Stimulated activated CD4-positive, alpha-beta T cell treated with anti-CD3 and anti-CD28 coated beads, Interleukin-12 subunit alpha, Interleukin-12 subunit beta, amount 100 ng/mL, for 4 hours (primary cell): ENCODE results near the gene ASZ1.
"Not testable (repeated sequence)": the region's sequence is repeated elsewhere in the genome, so short reads cannot be mapped to it uniquely, and the experiment has no call there.

ENCODE experiments used
- DNase-seq: peaks from one replicate; pipeline ENCODE4 v3.0.0-alpha.2; 2020

The ASZ1 gene, protein sequence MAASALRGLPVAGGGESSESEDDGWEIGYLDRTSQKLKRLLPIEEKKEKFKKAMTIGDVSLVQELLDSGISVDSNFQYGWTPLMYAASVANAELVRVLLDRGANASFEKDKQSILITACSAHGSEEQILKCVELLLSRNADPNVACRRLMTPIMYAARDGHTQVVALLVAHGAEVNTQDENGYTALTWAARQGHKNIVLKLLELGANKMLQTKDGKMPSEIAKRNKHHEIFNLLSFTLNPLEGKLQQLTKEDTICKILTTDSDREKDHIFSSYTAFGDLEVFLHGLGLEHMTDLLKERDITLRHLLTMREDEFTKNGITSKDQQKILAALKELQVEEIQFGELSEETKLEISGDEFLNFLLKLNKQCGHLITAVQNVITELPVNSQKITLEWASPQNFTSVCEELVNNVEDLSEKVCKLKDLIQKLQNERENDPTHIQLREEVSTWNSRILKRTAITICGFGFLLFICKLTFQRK

DNA sequence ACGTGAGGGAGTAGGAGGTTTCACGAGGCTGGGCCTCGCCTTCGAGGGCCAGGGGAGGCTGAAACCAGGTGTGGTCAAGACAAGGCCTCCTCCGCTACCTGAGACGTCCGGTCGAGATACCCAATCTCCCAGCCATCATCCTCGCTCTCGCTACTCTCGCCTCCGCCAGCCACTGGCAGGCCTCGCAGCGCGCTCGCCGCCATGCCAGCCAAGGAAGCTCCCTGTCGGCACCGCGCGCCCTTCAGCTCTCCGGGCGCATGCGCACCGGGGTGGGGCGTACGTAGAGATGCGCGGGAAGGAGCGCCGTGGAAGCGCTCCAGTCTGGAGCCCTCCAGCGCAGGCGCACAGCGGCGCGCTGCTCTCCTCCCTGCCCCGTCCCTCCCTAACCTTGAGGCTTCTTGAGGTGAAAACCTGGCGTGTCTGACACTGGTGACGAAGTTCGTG, at the start of gene ASZ1:
Gene ASZ1, minus strand, starts transcription at position 236 of the 444 bp plus-strand sequence. Its CDS starts 33 bp downstream, at position 203.
- no peak for DNase-seq

DNA sequence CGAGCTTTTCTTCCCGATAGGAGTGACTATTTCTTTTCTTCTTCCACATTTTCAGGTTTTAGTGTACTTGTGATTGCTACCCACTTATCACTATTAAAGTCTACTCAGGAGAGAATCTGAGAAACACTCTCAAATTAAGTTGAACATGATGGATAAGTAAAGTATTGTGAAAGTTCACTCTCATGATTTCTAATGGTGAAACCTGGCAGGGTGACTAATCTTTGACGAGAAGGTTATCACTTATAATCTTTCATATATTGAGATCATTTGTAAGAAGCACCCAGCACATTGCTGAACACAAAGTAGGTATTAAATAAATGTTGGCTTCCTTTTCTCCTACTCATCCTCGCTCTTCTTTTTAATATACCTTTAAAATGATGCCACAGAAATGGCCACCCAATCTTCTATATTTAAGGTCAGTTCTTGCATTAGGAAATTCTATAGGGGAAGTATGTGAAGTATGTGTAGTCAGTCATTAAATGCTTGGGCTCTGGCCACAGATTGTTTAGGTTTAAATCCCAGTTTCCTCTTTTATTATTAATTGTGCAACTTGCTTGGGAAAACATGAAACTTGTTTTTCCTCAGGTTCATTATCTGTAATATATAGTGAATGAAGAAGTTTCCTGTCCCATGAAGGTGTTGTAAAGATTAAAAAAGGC, 49.4 kb upstream of the ASZ1 start:
- DNase-seq = no peak

DNA sequence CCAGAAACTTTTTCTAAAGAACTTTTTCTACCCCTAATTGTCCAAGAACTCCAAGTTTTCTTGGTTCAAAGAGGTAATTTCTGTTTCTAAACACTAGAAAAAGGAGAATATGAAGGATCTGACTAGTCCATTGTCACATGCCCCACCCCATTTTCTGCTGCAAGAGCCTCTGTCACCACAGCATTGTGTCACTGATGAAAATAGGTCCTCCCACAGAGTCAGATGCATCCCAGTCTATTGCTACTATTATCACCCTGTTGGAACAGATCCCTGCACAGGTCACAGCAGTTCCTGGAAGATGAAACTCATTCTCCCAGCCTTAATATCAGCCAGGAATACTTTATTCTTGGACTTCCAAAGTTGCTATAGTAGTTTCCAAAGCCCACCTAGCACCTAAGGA, 45.0 kb upstream of the ASZ1 start:
- no peak for DNase-seq

DNA sequence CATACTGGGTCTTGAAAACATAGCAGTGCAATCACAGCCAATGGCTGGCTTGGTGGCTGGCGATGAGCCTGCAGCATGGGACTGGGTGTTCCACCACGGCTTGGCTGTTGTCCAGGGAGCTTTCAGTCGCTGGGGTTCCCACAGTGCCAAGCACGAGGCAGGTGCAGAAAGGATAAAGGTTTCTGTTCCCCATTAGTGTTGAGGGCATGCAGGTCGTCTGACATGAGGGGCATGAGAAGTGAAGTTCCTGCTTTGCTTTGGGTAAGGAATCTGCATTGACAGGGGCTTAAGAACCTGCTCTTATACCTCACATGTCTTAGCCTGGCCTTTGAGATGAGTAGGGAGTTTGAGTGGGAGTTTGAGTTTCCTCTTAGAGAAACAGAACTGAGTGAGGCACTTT, 43.5 kb upstream of the ASZ1 start:
- no peak for DNase-seq

DNA sequence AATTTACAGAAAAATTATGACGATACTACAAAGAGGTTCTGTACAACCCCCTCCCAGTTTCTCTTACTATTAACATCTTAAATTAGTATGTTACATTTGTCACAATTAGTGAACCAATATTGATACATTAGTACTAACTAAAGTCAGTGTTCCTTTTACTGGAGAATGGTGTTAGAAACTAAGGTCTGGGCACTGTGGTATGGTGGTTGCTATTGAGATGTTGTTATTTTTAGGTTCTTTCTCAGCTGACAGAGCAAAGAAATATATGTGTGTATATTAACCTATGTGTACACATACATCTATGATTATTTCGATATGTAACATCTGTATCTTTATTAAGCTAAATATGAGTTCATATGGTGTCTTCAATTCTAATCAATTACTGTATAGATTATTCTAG, 40.9 kb upstream of the ASZ1 start:
- no peak for DNase-seq

DNA sequence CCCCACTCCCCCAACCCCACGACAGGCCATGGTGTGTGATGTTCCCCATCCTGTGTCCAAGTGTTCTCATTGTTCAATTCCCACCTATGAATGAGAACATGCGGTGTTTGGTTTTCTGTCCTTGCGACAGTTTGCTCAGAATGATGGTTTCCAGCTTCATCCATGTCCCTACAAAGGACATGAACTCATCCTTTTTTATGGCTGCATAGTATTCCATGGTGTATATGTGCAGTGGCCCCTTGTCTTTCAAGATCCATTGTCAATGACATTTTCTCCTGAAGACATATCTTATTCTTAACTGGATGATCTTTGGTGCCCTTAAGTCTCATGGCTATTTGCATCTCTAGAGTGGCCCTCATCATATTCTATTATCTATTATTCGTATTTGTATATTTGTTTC, 33.5 kb upstream of the ASZ1 start:
- not testable (repeated sequence) for DNase-seq

DNA sequence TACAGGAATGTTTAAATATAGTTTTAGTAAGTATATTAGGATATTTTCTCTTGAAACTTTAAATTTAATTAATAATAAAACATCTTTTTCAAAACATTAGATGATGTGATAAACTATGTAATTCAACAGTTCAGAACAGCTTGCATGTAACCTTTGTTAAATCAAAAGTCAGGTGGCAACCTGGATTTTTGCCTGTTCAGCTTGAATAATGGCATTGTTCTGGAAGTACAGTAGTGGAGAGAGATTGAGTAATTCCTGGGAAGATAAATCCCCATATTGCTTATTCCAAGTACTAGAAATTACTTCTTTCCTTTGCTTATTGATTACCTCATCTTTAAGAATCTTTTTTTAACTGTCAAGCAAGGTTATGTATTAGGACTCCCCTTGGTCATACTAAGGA, 32.4 kb upstream of the ASZ1 start:
- no peak for DNase-seq

DNA sequence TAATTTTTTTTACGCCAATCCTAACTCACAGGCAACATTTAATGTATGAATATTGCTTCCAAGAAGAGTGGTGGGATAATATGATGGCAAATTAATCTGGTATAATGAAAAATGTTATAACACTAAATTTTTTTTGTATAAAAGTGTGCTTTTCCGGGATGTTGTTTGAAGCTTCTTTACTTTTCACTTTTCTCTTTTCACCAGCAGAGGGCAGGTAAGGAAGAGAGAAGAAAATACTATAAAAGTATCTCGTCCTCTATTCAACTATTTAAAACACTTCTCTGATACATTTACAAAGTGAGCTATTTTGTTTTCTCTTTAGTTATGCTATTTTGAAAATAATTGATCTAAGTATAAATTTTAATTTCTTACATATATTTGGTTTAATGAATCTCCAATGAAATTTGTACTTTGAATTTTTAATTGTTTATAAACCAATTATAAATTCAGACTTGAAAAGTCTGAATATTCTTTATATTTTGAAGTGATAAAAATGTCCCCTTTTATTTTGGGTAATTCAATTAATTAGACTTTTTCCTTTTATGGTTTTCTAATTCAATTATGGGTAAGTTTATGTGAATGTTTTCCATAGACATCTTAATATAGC, 31.8 kb upstream of the ASZ1 start:
- no peak for DNase-seq

DNA sequence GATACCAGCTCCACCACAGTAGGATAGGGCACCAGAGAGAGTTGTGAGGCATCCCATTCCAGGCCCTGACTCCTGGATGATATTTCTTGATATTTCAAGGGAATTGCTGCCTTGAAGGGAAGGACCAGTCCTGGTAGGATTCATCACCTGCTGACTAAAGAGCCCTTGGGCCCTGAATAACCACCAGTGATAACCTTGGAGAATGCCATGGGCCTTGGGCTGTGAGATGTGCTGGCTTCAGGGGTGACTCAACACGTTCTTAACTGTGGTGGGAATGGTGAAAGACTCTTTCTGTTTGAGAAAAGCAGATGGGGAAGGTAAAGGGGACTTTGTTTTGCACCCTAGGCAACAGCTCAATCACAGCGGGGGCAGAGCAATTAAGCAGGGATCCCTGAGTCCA, 21.4 kb upstream of the ASZ1 start:
- no peak for DNase-seq

DNA sequence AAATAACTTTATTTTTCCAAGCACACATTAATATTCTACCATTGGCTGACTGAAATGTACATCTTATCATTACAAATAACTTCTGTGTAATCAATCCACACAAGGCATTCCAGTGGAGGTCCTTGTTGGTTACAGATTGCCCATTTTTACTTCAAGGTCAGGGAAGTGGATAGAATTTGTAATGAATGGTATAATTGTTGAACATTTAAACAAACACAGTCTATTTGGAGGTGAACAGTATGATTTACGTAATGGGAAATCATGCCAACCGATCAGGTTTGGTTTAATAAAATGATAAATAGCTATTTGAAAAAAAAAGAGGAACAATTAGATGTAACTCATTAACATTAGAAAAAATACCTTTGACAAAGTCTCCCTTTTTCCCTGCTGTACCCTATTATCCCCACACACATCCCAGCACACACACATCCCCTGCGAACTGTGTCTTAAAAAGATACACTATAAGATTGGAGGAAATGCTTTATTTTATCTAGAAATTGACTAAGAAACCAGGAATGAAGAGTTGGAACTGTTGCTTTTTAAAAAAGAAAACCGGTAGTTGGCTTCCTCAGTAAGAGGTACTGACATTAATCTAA, 19.0 kb upstream of the ASZ1 start:
- DNase-seq = no peak

DNA sequence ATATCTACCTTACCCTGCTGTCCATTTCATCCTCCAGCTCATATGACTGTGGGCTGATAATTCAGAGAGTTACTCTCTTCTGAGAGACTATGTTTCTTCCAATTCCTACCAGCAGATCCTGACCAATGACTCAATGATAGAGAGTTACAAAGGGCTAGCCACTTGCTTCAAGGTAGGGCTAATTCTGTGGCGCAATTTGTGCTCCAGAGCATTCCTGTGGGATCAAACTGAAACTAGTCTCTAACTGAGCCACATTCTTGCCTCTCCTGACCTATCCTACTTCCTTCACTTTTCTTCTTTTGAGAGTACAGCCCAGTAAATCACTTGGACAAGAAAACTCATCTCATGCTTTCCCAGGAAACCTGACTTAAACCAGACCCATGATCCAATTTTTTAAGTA, 17.9 kb upstream of the ASZ1 start:
- DNase-seq = no peak

DNA sequence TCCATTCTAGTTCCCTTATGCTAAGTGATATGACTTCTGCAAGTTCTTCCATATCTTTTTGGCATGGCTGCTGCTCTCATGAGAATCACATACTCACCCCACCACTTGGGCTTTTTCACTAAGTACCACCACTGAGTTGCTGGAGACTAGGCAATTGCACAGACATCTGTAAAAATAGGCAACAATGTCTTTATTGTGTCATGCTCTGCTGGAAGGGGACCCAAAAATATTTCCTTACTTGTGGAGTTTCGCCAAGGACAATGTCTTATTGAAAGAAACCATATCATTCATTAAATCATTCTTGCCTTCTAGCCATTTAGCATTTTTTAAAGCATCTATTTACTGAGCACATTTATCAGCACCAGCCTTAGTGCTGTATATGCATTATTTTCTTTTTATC, 17.4 kb upstream of the ASZ1 start:
- DNase-seq = no peak

DNA sequence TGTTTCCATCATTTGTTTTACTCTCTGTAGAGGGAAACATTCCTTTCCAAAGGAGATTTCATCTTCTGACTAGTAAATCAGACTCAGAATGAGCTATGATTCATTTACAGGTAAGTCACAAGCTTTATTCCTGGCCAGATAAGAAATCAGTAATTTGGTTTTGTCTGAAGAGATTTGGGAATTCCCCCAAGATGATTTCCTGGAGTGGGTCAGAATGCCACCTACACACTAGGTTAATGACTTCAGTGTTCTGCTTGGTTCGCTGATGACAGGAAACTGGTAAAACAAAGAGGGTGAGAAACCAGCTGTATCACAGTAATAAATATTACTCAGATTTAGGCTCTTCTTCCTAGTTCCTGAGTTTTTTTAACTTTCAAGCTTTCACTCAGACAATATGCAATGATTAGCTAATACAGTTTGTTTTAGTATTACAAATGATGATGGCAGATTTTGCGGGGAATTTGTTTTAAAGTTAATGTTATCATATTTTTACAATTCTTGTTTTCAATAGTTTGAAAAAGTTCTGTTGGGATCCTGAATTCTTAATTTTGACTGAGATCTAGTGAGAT, 8.3 kb upstream of the ASZ1 start:
- no peak for DNase-seq

DNA sequence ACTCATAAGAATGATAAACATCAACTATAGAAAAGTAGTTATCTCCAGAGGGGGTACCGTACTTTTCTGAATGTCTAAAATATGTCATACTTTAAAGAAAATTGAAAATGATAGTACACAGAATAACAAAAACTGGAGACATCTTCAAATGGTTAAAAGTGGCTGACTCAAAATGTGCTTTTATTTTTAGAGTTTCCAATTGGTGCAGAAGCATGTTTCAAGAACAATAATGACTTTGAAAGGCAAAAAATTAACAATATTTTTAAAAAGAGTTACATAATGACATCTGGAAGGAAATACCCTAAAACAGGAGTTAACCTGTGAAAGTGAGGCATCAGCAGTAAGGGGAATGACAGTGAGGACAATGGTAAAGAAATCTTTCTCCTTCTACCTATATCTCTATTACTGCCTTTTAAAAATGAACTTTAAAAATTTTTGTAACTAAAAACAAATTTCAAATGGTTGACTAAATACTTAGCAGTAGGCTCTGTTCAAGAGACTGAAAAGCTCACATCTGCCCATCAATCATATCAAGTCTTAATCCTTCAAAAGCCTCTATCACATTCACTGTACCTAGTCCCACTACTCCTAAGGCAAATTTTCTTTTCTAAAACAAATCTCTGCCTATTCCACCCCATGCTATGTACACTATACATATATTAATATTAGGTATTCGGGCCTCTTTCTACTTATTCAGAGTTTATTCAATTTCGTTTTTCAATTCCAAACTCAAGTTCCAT, 3.0 kb downstream of the ASZ1 start:
- DNase-seq = no peak

DNA sequence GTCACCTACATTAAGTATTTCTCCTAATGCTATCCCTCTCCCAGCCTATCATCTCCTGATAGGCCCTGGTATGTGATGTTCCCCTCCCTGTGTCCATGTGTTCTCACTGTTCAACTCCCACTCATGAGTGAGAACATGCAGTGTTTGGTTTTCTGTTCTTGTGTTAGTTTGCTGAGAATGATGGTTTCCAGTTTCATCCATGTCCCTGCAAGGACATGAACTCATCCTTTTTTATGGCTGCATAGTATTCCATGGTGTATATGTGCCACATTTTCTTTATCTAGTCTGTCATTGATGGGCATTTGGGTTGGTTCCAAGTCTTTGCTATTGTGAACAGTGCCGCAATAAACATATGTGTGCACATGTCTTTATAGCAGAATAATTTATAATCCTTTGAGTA, 12.7 kb downstream of the ASZ1 start:
- not testable (repeated sequence) for DNase-seq

DNA sequence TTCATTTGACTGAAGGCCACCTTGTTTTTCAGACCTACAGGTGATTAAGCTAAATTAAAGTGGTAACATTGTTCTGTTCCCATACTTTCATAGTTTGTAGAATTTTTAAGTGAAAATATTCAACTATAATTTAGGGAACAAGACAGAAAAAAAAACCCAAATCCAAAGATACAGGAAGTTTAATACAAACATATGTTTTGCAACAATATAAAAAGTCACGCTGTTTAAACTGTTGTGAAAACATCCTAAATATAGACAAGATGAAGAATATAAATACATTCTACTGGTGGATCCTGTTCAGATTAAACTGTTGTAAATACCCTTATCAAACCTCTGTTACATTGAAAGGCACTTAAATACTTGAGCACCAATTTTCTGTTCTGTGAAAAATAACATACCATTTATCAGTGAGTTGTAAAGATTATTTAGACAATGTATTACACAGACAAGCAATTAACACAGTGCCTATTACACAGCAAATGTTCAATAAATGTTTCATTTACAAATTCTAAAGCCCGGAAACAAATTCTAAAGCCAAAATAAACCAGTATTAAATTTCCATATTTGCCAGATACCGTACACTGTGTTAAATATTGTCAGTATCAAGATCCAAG, 14.2 kb downstream of the ASZ1 start:
- DNase-seq = no peak

DNA sequence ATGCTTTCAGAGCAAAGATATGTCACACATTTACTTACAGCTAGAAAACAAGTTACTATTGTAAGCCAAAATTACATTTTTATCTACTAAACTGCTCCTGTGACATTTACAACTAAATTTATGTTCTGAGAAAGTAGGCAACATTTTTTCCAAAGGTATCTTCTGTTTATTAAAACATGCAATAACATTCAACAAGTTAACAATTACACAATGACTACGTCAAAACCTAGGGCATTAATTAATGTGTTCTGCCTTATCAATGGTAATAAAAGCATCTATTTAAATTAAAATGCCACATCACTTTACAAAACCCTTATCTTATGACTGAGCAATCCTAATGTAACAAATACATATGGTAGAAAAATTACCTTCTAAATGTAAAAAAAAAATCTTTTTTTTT, 14.9 kb downstream of the ASZ1 start:
- no peak for DNase-seq

DNA sequence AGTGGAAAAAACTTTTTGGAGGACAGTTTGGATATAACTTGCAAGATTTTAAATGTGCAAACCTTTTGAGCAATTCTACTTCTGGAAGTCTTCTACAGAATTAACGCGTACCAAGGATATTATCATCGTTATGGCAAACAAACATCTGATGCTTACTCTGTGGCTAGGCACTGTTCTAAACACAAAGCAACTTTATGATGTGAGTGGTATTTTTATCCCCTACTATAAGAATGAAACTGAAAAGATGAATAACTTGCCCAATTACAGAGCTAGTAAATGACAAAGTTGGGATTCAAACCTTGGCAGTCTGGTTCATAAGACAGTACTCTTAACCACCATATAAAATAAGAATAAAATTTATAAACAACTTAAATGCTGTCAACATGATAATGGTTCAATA, 15.8 kb downstream of the ASZ1 start:
- no peak for DNase-seq

DNA sequence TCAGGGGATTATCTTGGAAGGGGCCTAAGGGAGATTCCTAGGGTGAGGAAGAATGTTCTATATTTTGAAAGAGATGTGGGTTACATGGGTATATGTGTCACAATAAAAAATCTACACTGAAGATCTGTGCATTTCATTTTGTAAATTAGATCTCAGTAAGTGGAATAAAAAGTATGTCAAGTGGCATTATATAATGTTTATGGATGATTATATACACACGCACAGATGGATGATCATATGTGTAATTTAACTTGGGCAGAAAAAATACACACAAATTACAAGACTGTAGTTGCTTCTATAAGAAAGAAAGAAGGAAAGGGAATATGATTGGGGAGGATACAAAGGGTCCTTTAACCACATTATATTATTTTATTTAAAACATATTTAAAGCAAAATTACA, 18.5 kb downstream of the ASZ1 start:
- no peak for DNase-seq

DNA sequence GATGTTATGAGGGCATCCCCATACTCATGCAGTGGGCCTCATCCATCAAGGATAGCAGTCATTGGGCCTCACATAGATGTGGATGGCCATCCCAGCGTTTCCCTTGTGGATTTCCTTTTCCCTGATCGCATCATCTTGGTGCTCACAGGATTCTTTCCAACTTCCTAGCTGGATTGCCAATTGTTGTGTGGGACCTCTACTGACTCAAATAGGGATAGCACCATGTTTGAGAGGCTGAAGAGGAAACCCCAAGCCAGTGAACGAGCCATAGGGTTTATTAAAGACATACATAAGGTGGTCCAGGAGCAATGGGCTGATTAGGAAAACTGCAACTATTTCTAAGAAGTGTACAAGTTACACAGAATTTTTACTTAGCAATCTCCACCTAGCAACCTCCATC, 21.8 kb downstream of the ASZ1 start:
- no peak for DNase-seq

DNA sequence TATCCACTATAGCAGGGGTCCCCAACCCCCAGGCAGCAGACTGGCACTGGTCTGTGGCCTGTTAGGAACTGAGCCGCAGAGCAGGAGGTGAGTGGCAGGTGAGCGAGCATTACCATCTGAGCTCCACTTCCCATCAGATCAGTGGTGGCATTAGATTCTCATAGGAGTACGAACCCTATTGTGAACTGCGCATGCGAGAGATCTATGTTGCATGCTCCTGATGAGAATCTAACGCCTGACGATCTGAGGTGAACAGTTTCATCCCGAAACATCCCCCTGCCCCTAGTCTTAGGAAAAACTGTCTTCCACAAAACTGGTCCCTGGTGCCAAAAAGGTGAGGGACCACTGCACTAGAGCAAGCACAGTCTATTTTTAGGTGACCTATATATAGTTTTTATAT, 23.6 kb downstream of the ASZ1 start:
- no peak for DNase-seq

DNA sequence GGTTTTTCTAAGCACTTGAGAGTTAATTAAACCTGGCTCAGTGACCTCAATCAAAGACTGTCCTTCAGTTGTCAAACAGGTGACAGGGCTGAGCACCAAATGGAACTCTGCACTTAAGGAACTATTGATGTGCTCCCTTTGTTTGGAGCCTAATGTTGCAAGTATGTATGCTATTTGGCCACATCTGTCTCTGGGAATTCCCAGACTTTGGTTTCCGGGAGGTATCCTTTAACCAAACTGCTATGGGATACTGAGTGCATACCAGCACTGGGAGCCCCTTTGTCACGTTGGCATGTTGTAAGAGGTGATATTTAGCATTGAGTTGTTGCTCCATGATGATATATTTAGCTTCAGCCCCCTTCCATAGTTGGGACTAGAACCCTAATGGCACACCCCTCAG, 25.2 kb downstream of the ASZ1 start:
- DNase-seq = no peak
